ENCODE results near the gene LDB1.

GRCh38 chr10:102131286-102132170 is 11.4 kb upstream of the LDB1 start:
- TF ChIP-seq CTCF (IDR thresholded peaks at IDR 0.05; ENCODE audit: insufficient read depth, low read length): no peak
- TF ChIP-seq, protein P1, sequence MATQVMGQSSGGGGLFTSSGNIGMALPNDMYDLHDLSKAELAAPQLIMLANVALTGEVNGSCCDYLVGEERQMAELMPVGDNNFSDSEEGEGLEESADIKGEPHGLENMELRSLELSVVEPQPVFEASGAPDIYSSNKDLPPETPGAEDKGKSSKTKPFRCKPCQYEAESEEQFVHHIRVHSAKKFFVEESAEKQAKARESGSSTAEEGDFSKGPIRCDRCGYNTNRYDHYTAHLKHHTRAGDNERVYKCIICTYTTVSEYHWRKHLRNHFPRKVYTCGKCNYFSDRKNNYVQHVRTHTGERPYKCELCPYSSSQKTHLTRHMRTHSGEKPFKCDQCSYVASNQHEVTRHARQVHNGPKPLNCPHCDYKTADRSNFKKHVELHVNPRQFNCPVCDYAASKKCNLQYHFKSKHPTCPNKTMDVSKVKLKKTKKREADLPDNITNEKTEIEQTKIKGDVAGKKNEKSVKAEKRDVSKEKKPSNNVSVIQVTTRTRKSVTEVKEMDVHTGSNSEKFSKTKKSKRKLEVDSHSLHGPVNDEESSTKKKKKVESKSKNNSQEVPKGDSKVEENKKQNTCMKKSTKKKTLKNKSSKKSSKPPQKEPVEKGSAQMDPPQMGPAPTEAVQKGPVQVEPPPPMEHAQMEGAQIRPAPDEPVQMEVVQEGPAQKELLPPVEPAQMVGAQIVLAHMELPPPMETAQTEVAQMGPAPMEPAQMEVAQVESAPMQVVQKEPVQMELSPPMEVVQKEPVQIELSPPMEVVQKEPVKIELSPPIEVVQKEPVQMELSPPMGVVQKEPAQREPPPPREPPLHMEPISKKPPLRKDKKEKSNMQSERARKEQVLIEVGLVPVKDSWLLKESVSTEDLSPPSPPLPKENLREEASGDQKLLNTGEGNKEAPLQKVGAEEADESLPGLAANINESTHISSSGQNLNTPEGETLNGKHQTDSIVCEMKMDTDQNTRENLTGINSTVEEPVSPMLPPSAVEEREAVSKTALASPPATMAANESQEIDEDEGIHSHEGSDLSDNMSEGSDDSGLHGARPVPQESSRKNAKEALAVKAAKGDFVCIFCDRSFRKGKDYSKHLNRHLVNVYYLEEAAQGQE (IDR thresholded peaks at IDR 0.05; ENCODE audit: insufficient replicate concordance, low read depth): no peak
- TF ChIP-seq POLR2AphosphoS5 (IDR thresholded peaks at IDR 0.05; ENCODE audit: low read depth): no peak
- TF ChIP-seq GABPA (IDR thresholded peaks at IDR 0.05; ENCODE audit: low read depth): no peak
